Skeletal muscle cell (primary cell): ENCODE results near the gene DHX35.
"Not testable (repeated sequence)": the region's sequence is repeated elsewhere in the genome, so short reads cannot be mapped to it uniquely, and the experiment has no call there.

ENCODE experiments used
- DNase-seq: peaks from one replicate; pipeline ENCODE4 v3.0.0-alpha.2; 2010; ENCODE audit warnings: low read depth
- H3K4me3 ChIP-seq: 2 replicates; pipeline ENCODE4 v1.5.1; 2011; ENCODE audit warnings: low read depth, mild to moderate bottlenecking, control low read depth, low read length, moderate library complexity

The DHX35 gene

GRCh38 chr20:38970302-38970701, 8.2 kb downstream of the DHX35 start:
- DNase-seq = peak; percentile 53
- no peak overlapping the region for H3K4me3 ChIP-seq

- no peak for DNase-seq
- H3K4me3 ChIP-seq = no peak overlapping the region
Measured at GRCh38 chr20:38973107-38973506, 11.0 kb downstream of the DHX35 start.

GRCh38 chr20:38973645-38974044, 11.5 kb downstream of the DHX35 start:
- H3K4me3 ChIP-seq = no peak overlapping the region
- DNase-seq = no peak

DNA sequence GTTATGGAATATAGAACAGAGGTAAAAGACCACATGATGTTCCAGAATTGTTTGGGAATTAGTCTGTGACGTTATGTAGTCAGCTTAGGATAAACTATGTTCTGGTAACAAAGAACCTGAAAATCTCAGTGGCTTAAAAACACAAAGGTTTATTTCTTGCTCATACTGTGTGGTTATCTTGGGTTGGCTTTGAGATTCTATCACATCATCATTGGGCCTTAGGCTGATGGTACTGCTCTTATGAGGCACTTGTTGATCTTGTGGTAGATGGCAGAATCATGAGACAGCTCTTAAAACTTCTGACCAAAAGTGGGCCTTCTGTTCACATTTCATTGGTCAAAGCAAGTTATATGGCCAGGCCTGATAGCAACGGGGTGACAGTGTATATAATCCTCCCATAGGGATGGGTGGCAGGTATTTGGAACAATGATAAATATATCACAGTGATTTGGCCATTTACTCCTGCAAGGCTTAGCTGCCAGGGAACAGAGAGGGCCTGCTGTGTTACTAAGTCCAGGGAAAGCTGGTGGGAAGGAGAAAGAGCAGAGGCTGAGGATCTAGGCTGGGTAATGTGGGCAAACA, 13.5 kb downstream of the DHX35 start:
- no peak overlapping the region for H3K4me3 ChIP-seq
- no peak for DNase-seq

DNA sequence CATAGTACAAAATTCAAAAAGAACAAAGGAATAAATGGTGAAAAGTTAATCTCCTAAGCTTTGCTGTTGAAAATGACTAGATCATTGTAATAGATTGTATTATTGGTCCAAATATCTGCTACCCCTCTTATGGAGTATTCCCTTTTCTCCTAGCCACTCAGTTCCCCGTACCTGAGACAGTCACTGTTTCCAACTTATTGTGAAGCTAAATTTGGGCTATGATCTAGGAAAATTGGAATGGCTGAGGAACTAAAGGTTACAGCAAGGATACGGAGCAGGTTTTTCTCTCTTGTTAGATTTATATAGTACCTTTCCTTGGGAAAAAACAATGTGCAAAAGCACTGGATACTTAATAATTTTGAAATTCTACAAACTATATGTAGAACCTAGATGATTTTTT, 17.3 kb downstream of the DHX35 start:
- H3K4me3 ChIP-seq = no peak overlapping the region
- no peak for DNase-seq

DNA sequence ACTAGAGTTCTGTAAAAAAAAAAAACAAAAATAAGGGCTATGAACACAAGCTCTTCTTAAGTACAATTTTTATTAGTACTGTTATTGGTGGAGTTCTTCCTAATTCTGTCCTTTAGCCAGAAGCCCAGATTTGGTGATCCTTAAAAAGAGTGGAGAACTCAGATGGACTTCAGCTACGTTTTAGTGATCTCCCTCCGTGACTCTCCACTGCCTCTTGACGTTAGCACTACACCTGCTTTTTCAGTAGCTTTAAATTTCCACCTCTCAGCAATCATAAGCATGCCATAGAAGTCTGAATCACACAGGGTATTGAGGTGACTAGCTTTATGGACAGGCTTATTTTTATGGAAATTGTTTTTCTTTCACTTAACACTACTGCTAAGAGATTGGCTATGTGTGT, 17.7 kb downstream of the DHX35 start:
- no peak overlapping the region for H3K4me3 ChIP-seq
- DNase-seq = no peak

DNA sequence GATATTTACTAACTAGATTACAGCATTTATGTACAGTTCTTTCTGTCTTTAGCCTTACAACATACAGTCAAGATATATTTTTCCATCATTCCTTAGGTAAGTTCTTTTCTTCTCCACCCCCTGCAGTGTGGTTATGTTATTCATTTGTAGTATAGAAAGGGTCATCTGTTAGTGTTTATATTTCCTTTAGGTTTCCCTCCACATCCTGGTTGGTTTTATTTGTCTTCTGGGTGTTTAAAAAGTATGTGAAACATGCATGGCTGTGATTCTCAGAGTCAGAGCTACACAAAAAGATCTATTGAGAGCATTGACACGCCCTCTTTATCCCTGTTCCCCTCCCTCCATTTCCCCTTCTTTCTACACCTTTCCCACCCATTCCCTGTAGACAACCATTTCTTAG, 20.1 kb downstream of the DHX35 start:
- no peak for DNase-seq
- H3K4me3 ChIP-seq = no peak overlapping the region

DNA sequence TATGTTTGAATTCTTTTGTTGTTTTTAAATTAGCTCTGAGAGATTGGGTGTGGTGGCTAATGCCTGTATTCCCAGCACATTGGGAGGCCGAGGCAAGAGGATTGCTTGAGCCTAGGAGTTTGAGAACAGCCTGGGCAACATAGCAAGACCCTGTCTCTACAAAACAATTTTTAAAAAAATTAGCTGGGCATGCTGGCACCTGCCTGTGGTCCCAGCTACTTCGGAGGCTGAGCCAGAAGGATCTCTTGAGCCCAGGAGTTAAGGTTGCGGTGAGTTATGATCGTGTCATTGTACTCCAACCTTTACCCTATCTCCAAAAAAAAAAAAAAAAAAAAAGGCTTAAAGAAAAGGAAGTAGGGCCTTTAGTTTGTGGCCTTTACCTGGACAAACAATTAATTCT, 22.9 kb downstream of the DHX35 start:
- no peak for DNase-seq
- H3K4me3 ChIP-seq = no peak overlapping the region

GRCh38 chr20:38985603-38986170, 23.5 kb downstream of the DHX35 start:
- peak; percentile 37 for DNase-seq
- H3K4me3 ChIP-seq = no peak overlapping the region

- H3K4me3 ChIP-seq = no peak overlapping the region
- DNase-seq = no peak
Measured at GRCh38 chr20:38986663-38987062, 24.5 kb downstream of the DHX35 start.

- no peak overlapping the region for H3K4me3 ChIP-seq
- no peak for DNase-seq
Measured at GRCh38 chr20:38987777-38988176, 25.6 kb downstream of the DHX35 start.

- no peak for DNase-seq
- no peak overlapping the region for H3K4me3 ChIP-seq
Measured at GRCh38 chr20:38990728-38991127, 28.6 kb downstream of the DHX35 start.

DNA sequence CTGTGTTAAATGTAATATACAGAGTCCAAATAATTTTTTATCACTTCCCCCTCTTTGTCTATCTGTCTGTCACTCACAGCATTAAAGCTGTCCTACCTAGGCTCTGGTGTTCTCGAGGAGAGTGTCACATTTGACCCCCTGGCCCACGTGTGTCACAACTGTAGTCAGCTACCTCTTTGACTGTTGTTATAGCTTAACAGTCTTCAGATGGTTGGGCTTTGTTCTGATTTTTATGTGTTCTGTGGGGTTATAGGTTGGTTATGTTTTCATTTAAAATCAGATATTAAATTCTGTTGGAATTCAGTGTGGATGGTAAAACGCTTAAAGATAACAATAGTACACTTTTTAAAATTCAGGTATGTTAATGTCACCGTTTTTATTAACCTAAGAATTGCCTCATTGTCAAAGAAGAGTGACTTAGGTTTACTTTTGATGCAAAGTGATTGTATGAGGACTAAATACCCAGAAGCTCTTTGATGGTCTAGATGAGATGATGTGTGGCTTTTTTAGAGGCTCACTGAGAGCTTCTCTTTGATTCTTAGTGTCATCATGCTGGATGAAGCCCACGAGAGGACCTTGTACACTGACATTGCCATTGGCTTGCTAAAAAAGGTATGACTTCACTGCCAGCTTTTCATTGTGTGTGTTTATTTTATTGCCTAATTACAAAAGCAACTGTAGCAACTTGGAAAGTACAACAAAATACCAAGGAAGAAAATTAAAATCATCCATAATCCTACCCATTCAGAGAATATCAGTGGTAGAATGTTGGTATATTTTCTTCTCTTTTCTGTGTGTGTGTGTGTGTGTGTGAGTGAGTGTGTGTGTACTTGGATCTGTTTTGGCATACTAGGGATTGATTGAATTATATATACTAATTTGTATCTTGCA, 29.9 kb downstream of the DHX35 start:
- H3K4me3 ChIP-seq = no peak overlapping the region
- no peak for DNase-seq

- H3K4me3 ChIP-seq = no peak overlapping the region
- DNase-seq = no peak
Measured at GRCh38 chr20:38995536-38996044, 33.4 kb downstream of the DHX35 start.

DNA sequence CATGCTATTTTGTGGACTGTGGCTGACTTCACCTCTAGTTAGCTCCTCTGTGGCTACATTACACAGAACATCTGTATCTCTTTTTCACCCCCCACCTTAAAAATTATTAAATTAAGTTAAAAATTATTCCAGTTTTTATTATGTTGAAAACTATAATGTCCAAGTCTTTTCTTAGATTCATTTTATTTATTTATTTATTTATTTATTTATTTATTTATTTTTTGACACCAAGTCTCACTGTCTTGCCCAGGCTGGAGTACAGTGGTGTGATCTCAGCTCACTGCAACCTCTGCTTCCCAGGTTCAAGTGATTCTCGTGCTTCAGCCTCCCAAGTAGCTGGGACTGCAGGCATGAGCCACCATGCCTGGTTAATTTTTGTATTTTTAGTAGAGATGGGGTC, 34.7 kb downstream of the DHX35 start:
- DNase-seq, H3K4me3 ChIP-seq: not testable (repeated sequence)

GRCh38 chr20:38997622-38998021, 35.5 kb downstream of the DHX35 start:
- DNase-seq = no peak
- no peak overlapping the region for H3K4me3 ChIP-seq

GRCh38 chr20:38999217-38999616, 37.1 kb downstream of the DHX35 start:
- DNase-seq = no peak

DNA sequence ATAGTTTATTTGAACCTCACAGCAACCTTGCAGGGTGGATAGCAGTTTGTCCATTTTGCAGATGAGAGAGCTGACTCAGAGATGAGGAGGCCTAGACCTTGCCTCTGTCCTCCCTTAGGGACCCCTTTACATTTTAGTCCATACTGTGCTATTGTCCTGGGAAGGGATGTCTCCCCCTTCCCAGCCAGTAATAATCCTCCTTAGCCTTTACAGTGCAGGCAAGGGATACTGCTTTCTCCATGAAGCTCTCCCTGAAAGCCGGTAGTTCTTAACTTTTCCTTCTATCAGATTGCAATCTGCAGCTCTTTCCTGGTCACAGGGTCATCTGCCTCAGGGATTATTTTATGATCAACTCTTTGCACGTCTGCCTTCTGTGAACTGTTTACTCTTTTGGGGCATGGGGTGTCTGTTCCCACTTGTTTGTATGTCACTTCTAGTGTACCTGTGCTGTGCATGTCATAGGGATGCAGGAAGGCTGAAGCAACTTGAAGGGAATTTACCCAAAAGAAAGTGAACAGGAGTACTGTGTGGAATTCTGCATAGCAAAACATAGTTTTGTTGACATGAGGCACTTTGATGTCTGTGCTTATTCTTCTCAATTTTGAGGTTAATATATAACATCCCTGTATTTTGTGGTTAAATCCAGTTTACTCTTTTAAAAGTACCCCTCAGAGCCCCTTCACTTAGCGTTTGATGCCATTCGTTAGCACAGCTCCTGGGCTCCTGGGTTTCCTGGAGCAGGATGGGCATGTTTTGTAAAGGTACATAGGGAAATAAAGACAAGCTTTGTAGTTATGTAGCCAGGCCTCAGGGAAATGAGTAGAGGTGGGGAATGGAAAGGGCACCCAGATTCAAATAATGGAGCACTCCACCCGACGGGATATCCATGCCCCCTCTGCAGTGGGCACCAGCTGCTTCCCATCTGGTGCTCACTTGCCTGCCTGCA, 38.1 kb downstream of the DHX35 start:
- DNase-seq = no peak
- no peak overlapping the region for H3K4me3 ChIP-seq

More at GRCh38 chr20:38999217-38999616, 37.1 kb downstream of the DHX35 start:
- no peak overlapping the region for H3K4me3 ChIP-seq

DNA sequence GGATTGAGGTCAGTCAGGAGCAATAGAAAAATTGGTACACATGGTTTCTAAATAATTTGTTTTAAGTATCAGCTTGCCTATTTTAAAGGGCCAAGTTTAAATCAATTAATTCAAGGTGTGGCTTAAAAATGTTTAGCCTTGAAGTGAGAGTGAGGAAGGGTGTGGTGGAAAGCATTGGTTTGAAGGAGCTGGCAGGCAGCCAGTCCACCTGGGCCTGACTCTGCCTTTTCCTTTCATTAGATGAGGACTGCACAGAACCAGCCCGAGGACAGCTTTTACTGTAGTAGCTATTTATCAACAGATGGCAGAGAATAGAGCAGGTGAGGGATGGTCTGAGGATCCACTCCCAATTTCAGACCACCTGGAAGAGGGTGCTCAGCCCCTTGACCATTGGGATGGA, 42.4 kb downstream of the DHX35 start:
- H3K4me3 ChIP-seq = no peak overlapping the region
- DNase-seq = no peak
